ENCODE measurements around the gene ELAVL1. TPM values are rescaled to one million over a fixed set of nuclear protein-coding genes. Genes with fewer than 3 reads are reported as not detected.

The ELAVL1 gene
- total and polyA plus RNA-seq, 9 of the 15 experiments (the other 6 are each of a cell fraction or from before 2014, with no cell fraction given), result 4.3 to 172 (median 69.2) TPM

DNA sequence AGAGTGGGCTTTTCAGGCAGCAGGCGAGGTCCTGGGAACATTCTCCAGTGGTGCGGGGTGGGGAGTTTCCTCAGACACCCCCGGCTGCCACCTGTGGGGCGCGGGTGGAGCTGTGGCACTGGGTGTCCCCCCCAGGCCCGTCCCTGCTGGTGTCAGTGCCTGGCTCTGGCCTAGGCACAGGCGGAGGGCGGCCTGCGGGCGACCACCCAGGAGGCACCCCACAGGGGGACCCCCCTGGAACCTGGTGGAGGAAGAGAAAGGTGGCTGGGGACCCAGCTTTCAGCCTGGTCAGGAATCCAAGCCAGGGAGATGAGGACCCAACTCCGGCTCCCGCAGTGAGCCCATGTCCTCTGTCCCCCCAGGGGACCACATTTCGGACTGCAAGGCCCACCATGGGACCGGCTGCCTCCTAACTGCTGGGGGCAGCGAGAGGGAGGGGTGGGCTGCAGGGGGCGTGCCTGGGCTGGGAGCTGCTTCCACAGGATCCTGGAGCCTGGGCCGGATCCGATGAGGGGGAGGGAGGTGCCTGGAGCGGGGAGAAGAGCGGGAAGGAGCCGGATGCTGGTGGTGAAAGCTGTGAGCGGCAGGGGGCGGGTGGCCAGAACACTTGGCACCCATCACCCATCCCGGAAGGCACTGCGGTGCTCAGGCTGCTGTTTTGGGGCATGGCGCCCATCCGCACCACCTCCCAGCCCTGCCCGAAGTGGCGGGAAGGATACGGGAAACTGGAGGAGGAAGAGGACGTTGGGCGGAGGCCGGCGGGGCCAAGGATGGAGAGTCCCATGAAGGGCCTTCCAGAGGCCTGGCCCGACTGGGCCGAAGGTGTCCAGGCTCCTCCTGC lies 74.0 kb downstream of the ELAVL1 start:
- no peak overlapping the region for H3K27ac ChIP-seq (ENCODE audit: extremely low read depth, low read depth, low read length)
- BruUV-seq (replicated peaks), result no TSS peak
- H3K79me2 ChIP-seq (ENCODE audit: control insufficient read depth, insufficient read depth, low read length), result peaks cover 2% of the 10 kb centered on the region; the same call in 1 of the 3 replicates
- DNase-seq (ENCODE audit: extremely low read depth in 1 of 4, low spot score in 3 of 4) (no peak), FAIRE-seq (no peak), ATAC-seq (no peak)
- CTCF ChIA-PET (ENCODE audit: low intra/inter-chr PET ratio), result no interaction called here
- H3K4me1 ChIP-seq (replicated peaks in 1 of 2; ENCODE audit: control insufficient read depth in 2 of 2, insufficient read depth in 2 of 2, low read length in 2 of 2), result peaks cover 7 to 63% of the 10 kb centered on the region in 2 experiments
- H3K4me2 ChIP-seq (ENCODE audit: insufficient read depth, low read length), result no peak overlapping the region
- H3K9ac ChIP-seq (ENCODE audit: insufficient read depth in 1 of 2, low read depth in 2 of 2, low read length in 2 of 2), result no peak overlapping the region
- POLR2A ChIA-PET, result interaction anchor here (0.6 to 3.3 kb wide), 3 partner anchors 9 to 338 kb away, joined by 3 to 27 read pairs (median 5); partner anchors contain the start of gene TIMM44
- in situ Hi-C loops (cut with MboI) (no loop called here), intact Hi-C loops (cut with micrococcal nuclease) (no loop called here)
- no peaks in the 10 kb centered on the region for H3K27me3 ChIP-seq (ENCODE audit: control insufficient read depth in 2 of 2, insufficient read depth in 2 of 2, low read length in 2 of 2)
- peaks cover 21% of the 10 kb centered on the region for H4K20me1 ChIP-seq (replicated peaks; ENCODE audit: control insufficient read depth, insufficient read depth, low read length)
- no peak for TF ChIP-seq ZBTB17 (CRISPR knock-in tag; IDR thresholded peaks at IDR 0.05)
- no peak for TF ChIP-seq KLF1 (tag; IDR thresholded peaks at IDR 0.05)
- TF ChIP-seq RBFOX2 (IDR thresholded peaks at IDR 0.05; ENCODE audit: low read depth, low read length), result peak; percentile 49; the same call in 1 of the 2 replicates
- peak; percentile 44 for TF ChIP-seq POLR2G (IDR thresholded peaks at IDR 0.05; ENCODE audit: low read depth, low read length)
- H2AFZ ChIP-seq (ENCODE audit: low read depth, low read length), result no peak overlapping the region
- WGBS (ENCODE audit: insufficient coverage, low coverage, missing lambda C conversion rate), result 91% methylated on average over 17 of the region's 36 CpGs
- no peaks in the 10 kb centered on the region for H3K9me3 ChIP-seq (replicated peaks; ENCODE audit: control insufficient read depth, insufficient read depth, low read depth, low read length)
- no peak overlapping the region for H3K4me3 ChIP-seq
- peaks cover 84% of the 10 kb centered on the region; the same call in 2 of the 3 replicates for H3K36me3 ChIP-seq (ENCODE audit: control insufficient read depth, insufficient read depth, low read length)
- no peaks in the 10 kb centered on the region for H3K9me1 ChIP-seq (ENCODE audit: control insufficient read depth, insufficient read depth, low read length)

DNA sequence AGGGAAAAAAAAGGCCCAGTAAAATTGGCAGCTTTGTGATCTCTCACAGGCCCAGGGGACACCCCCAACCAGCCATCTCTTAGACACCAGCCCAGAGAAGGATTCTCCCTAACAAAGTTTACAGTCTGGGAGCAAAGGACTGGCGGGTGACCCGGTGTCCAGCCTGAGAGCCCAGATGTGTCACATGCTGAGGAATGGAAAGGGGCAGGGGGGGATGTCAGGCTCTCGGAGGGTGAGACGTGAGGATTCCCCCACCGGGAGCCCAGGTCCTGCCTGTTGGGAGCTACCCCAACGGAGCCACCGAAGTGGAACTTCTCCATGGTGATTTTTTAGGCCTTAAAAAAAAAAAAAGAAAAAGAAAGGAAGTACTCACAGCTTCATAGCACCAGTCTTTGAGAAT lies 74.7 kb downstream of the ELAVL1 start:
- H4K20me1 ChIP-seq (replicated peaks; ENCODE audit: control insufficient read depth, insufficient read depth, low read length), result peaks cover 21% of the 10 kb centered on the region
- H3K4me2 ChIP-seq (ENCODE audit: insufficient read depth, low read length), result no peak overlapping the region
- BruUV-seq (replicated peaks), result no TSS peak
- no peaks in the 10 kb centered on the region for H3K9me3 ChIP-seq (replicated peaks; ENCODE audit: control insufficient read depth, insufficient read depth, low read depth, low read length)
- H3K4me3 ChIP-seq, result no peak overlapping the region
- WGBS (ENCODE audit: insufficient coverage, low coverage, missing lambda C conversion rate), result 85% methylated on average over 6 of the region's 7 CpGs
- CTCF ChIA-PET (ENCODE audit: low intra/inter-chr PET ratio), result no interaction called here
- H3K36me3 ChIP-seq (ENCODE audit: control insufficient read depth, insufficient read depth, low read length), result peaks cover 78% of the 10 kb centered on the region; the same call in 2 of the 3 replicates
- in situ Hi-C loops (cut with MboI), result no loop called here
- ATAC-seq (no peak), FAIRE-seq (no peak), DNase-seq (ENCODE audit: extremely low read depth in 1 of 4, low spot score in 3 of 4) (no peak)
- H2AFZ ChIP-seq (ENCODE audit: low read depth, low read length), result no peak overlapping the region
- intact Hi-C loops (cut with micrococcal nuclease), result no loop called here
- no peak overlapping the region for H3K27ac ChIP-seq (ENCODE audit: extremely low read depth, low read depth, low read length)
- POLR2A ChIA-PET, result interaction anchor here (0.6 to 3.3 kb wide), 4 partner anchors 10 to 338 kb away, joined by 3 to 27 read pairs (median 4); partner anchors contain the start of gene TIMM44
- H3K79me2 ChIP-seq (ENCODE audit: control insufficient read depth, insufficient read depth, low read length), result no peaks in the 10 kb centered on the region
- no peak overlapping the region for H3K9ac ChIP-seq (ENCODE audit: insufficient read depth in 1 of 2, low read depth in 2 of 2, low read length in 2 of 2)
- H3K4me1 ChIP-seq (replicated peaks in 1 of 2; ENCODE audit: control insufficient read depth in 2 of 2, insufficient read depth in 2 of 2, low read length in 2 of 2), result peaks cover 11 to 67% of the 10 kb centered on the region in 2 experiments
- H3K9me1 ChIP-seq (ENCODE audit: control insufficient read depth, insufficient read depth, low read length), result no peaks in the 10 kb centered on the region
- no peaks in the 10 kb centered on the region for H3K27me3 ChIP-seq (ENCODE audit: control insufficient read depth in 2 of 2, insufficient read depth in 2 of 2, low read length in 2 of 2)
- TF ChIP-seq BDP1 (IDR thresholded peaks at IDR 0.05; ENCODE audit: insufficient read depth, insufficient read length) (no peak), TFAP4 (CRISPR knock-in tag; IDR thresholded peaks at IDR 0.05; ENCODE audit: borderline replicate concordance) (no peak), NONO (IDR thresholded peaks at IDR 0.05; ENCODE audit: low read depth in 2 of 2, low read length in 1 of 2) (no peak), HEY1 (CRISPR knock-in tag; IDR thresholded peaks at IDR 0.05; ENCODE audit: borderline replicate concordance) (no peak), ZNF408 (CRISPR knock-in tag; IDR thresholded peaks at IDR 0.05; ENCODE audit: low read depth) (no peak), SRSF3 (IDR thresholded peaks at IDR 0.05; ENCODE audit: insufficient read depth, low read length) (no peak), ZNF695 (CRISPR knock-in tag; IDR thresholded peaks at IDR 0.05) (no peak)
- TF ChIP-seq, protein P1, sequence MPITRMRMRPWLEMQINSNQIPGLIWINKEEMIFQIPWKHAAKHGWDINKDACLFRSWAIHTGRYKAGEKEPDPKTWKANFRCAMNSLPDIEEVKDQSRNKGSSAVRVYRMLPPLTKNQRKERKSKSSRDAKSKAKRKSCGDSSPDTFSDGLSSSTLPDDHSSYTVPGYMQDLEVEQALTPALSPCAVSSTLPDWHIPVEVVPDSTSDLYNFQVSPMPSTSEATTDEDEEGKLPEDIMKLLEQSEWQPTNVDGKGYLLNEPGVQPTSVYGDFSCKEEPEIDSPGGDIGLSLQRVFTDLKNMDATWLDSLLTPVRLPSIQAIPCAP (CRISPR knock-in tag; IDR thresholded peaks at IDR 0.05; ENCODE audit: borderline replicate concordance), result no peak
